Activated CD4-positive, alpha-beta T cell treated with anti-CD3 and anti-CD28 coated beads, Interleukin-2, amount 50 U/mL, for 16 hours (primary cell): Measurements from ENCODE around the gene FYN.

ENCODE experiments used
- DNase-seq: peaks from one replicate; pipeline ENCODE4 v3.0.0-alpha.2; 2020

FYN gene

GRCh38 chr6:111673937-111674336, 199.3 kb downstream of the FYN start:
- DNase-seq = no peak

- DNase-seq = no peak
Observed at GRCh38 chr6:111673532-111673931, 199.7 kb downstream of the FYN start.

- no peak for DNase-seq
Observed at GRCh38 chr6:111672761-111673450, 200.3 kb downstream of the FYN start.

- DNase-seq = no peak
Observed at GRCh38 chr6:111669326-111669725, 203.9 kb downstream of the FYN start.

GRCh38 chr6:111668410-111668809, 204.8 kb downstream of the FYN start:
- no peak for DNase-seq

GRCh38 chr6:111667931-111668330, 205.3 kb downstream of the FYN start:
- no peak for DNase-seq

GRCh38 chr6:111666847-111667246, 206.4 kb downstream of the FYN start:
- no peak for DNase-seq

- no peak for DNase-seq
Observed at GRCh38 chr6:111664565-111665030, 208.7 kb downstream of the FYN start.

- DNase-seq = no peak
Observed at GRCh38 chr6:111663692-111664564, 209.3 kb downstream of the FYN start.

GRCh38 chr6:111662794-111663593, 210.3 kb downstream of the FYN start:
- DNase-seq = no peak

GRCh38 chr6:111662072-111662793, 211.0 kb downstream of the FYN start:
- no peak for DNase-seq

- no peak for DNase-seq
Observed at GRCh38 chr6:111661541-111662061, 211.7 kb downstream of the FYN start.

GRCh38 chr6:111660531-111660930, 212.7 kb downstream of the FYN start:
- no peak for DNase-seq

GRCh38 chr6:111658462-111659154, 214.6 kb downstream of the FYN start:
- DNase-seq = no peak

GRCh38 chr6:111657146-111657545, 216.1 kb downstream of the FYN start:
- DNase-seq = no peak

- DNase-seq = no peak
Observed at GRCh38 chr6:111653979-111654378, 219.3 kb downstream of the FYN start.

- DNase-seq = no peak
Observed at GRCh38 chr6:111653434-111653833, 219.8 kb downstream of the FYN start.

- DNase-seq = no peak
Observed at GRCh38 chr6:111652156-111652555, 221.1 kb downstream of the FYN start.

GRCh38 chr6:111651185-111652034, 221.8 kb downstream of the FYN start:
- DNase-seq = no peak

GRCh38 chr6:111650049-111650448, 223.2 kb downstream of the FYN start:
- DNase-seq = no peak

- DNase-seq = no peak
Observed at GRCh38 chr6:111648100-111648499, 225.2 kb downstream of the FYN start.
